HG03442 (cell line): ENCODE results near the gene TIAM2.
A peak's percentile ranks its signal among the peaks of the same experiment; 100 is the strongest.
"Not testable (repeated sequence)": the region's sequence is repeated elsewhere in the genome, so short reads cannot be mapped to it uniquely, and the experiment has no call there.

Experiments used
- ATAC-seq: cut with Tn5 transposase; IDR thresholded peaks from one replicate; pipeline ENCODE4 v1.9.1; 2021; ENCODE audit warnings: mild to moderate bottlenecking, moderate library complexity; ENCODE audit not compliant: unreplicated experiment

Gene TIAM2

GRCh38 chr6:155187994-155188706 is 193.0 kb downstream of the TIAM2 start:
- no peak for ATAC-seq

GRCh38 chr6:155188707-155189496 is 193.8 kb downstream of the TIAM2 start:
- ATAC-seq = no peak

GRCh38 chr6:155190677-155191076 is 195.6 kb downstream of the TIAM2 start:
- ATAC-seq = no peak

- ATAC-seq = no peak
Measured at GRCh38 chr6:155193526-155193925, 198.4 kb downstream of the TIAM2 start.

GRCh38 chr6:155194399-155194798 is 199.3 kb downstream of the TIAM2 start:
- no peak for ATAC-seq

- no peak for ATAC-seq
Measured at GRCh38 chr6:155195903-155196302, 200.8 kb downstream of the TIAM2 start.

GRCh38 chr6:155196911-155197310 is 201.8 kb downstream of the TIAM2 start:
- ATAC-seq = no peak

GRCh38 chr6:155197932-155198331 is 202.8 kb downstream of the TIAM2 start:
- ATAC-seq = no peak

- peak; percentile 75 for ATAC-seq
Measured at GRCh38 chr6:155200012-155200411, 204.9 kb downstream of the TIAM2 start.

- peak; percentile 60 for ATAC-seq
Measured at GRCh38 chr6:155201461-155202226, 206.5 kb downstream of the TIAM2 start.

- no peak for ATAC-seq
Measured at GRCh38 chr6:155207223-155207622, 212.1 kb downstream of the TIAM2 start.

GRCh38 chr6:155212106-155212505 is 217.0 kb downstream of the TIAM2 start:
- ATAC-seq = no peak

GRCh38 chr6:155212616-155213380 is 217.7 kb downstream of the TIAM2 start:
- ATAC-seq = no peak

- no peak for ATAC-seq
Measured at GRCh38 chr6:155213611-155214372, 218.7 kb downstream of the TIAM2 start.

- no peak for ATAC-seq
Measured at GRCh38 chr6:155215906-155216305, 220.8 kb downstream of the TIAM2 start.

- ATAC-seq = no peak
Measured at GRCh38 chr6:155216312-155217046, 221.4 kb downstream of the TIAM2 start.

GRCh38 chr6:155218711-155219110 is 223.6 kb downstream of the TIAM2 start:
- not testable (repeated sequence) for ATAC-seq

GRCh38 chr6:155219299-155219698 is 224.2 kb downstream of the TIAM2 start:
- no peak for ATAC-seq

- no peak for ATAC-seq
Measured at GRCh38 chr6:155219858-155220301, 224.8 kb downstream of the TIAM2 start.
